WI38 (cell line): Measurements from ENCODE around the gene SLC48A1.

Experiments used
- H3K4me3 ChIP-seq: 2 replicates; pipeline ENCODE4 v1.5.1; 2011; ENCODE audit warnings: low read depth, mild to moderate bottlenecking, control low read depth, low read length
- CTCF ChIP-seq: IDR thresholded peaks from 2 replicates; pipeline ENCODE4 v1.5.1; 2012; ENCODE audit warnings: low read depth, mild to moderate bottlenecking, control low read depth, low read length

The SLC48A1 gene

DNA sequence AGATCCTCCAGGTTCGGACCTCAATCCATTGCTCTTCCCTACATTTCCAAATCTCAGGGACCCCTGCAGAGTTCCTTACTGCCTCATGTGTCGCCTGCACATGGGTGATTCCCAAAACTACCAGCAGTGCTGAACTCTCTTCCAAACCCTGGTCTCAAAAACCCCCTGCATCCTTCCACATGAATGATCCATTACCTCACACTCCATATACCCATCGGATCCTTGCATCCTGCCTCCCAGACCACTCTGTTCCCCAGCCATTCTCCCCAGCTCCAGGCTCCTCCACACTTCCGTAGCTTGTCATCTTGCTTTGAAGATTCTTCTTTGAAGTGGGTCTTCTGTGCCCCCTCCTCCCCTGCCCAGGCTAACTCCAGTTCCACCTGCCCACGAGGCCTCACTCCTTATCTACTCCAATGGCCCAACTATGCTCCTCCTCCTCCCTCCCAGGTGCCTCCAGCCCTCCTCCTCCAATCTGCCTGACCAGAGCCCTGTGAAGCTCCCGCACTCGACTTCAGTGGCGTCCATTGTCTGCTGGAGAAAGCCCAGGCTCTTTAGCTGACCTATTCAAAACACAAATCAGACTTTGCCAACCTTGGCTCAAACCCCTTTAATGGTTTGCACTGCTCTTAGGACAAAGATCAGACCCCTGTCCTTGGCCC lies 28.1 kb upstream of the SLC48A1 start:
- no peak for TF ChIP-seq CTCF
- no peak overlapping the region for H3K4me3 ChIP-seq

DNA sequence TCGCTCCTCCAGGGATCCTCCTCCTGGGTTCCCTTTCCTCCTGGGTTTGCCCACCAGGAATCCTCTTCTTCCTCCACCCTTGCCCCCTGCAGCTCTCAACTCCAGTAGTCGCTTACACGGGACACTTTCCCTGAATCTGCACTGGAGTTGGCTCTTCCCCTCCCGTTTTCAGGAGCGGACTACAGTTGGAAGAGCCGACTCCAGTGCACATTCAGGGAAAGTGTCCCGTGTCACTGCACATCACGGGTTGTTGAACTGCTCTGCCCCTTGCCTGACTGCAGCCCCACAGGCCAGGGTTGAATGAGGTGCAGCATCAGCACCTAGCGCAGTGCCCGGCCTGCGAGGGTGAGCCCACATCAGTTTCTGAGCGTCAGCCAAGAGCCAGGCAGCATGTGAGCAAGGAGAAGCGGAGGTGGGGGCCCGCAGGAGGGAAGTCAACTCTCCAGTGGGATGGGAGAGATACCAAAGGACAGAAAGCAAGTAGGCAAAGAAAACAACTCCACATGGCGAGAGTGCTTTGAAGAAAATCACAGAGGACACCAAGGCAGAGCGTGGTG lies 27.5 kb upstream of the SLC48A1 start:
- TF ChIP-seq CTCF, result no peak
- no peak overlapping the region for H3K4me3 ChIP-seq

- TF ChIP-seq CTCF, result no peak
- no peak overlapping the region for H3K4me3 ChIP-seq
Measured at GRCh38 chr12:47746073-47746472, 27.0 kb upstream of the SLC48A1 start.

- no peak overlapping the region for H3K4me3 ChIP-seq
- TF ChIP-seq CTCF, result no peak
Measured at GRCh38 chr12:47746523-47746922, 26.5 kb upstream of the SLC48A1 start.

DNA sequence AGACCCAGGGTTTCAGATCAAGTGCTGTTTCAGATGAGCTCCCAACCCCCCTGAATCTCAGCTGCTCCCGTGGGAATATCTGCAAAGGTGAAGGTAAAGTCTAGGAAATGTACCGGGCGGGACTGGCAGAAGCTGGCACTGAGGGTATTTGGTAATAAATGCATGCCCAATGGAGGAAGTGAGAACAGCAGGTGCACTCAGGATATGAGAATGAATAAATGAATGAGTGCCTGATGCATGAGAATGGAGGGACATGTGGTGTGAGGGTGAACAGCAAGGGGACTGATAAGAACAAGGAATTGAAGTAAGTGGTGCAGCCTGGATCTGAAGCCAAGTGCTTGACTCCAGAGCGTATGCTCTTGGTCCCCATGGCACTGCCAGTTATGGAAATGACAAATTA lies 25.9 kb upstream of the SLC48A1 start:
- no peak for TF ChIP-seq CTCF
- no peak overlapping the region for H3K4me3 ChIP-seq

DNA sequence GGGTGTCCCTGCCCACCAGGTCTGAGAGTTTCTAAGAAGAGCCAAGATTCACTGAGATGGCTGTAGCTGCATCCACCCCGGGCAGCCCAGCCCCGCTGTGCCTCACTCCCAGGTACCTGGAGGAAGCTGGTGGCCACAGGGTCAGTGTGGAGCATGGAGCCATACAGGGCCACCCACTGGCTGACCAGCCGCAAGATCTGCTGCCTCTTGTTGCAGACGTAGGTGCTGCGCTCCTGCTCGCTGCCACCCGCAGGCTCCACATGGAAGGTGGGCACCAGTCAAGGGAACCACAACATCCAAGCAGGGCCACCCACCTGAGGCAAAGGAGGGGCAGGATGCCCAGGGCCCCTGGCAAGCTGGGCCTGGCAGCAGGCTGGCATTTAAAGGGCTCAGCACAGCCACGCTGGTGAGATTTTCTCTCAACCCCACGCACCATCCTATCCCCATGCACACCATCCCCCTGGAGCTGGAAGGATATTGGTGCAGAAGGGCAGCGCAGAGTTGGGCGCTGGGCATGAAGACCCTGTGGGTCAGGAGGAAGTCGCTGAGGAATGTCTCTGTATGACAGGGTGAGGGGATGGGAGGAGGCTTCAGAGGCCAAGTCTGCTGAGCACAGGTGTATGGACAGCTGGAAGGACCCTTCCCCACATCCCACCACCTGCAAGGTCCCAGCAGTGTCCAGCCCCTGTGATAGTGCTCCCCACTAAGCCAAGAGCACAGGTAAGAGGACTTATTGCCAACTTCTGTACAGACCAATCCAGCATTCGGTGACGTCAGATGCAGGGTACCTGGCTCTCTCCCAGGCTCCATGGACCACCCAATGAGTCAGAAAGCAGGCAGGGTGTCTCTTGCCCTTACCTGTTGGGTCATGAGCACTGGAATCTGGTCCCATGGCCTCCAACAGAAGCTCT lies 25.2 kb upstream of the SLC48A1 start:
- no peak for TF ChIP-seq CTCF
- no peak overlapping the region for H3K4me3 ChIP-seq

DNA sequence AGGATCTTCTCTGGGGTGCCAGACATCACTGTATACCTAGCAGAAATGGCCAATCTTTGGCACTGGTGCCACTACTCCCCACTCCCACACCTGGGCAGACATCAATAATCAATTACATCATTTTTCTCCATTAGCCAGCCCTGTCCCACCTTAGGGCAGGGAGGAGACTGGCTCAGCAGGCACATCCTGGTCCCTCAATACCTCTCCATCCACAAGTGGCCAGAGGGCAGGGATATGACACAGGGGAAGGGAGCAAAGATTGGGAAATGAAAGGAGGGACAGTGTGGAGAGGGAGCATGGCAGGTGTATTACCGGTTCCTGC lies 24.6 kb upstream of the SLC48A1 start:
- TF ChIP-seq CTCF, result no peak
- H3K4me3 ChIP-seq, result no peak overlapping the region
